Adrenal gland (tissue), 12 donors: ENCODE measurements around the gene CAMKMT. TPM values are rescaled to one million over a fixed set of nuclear protein-coding genes. Genes with fewer than 3 reads are reported as not detected.

Experiments
- DNase-seq, 7 donors: peaks; one replicate each; pipeline ENCODE4 v3.0.0-alpha.2; 2019 to 2020
- H3K27ac ChIP-seq, 5 donors: fragments of 200-600 bp; sonication (generic) in 4 of 5; 1 replicate in 3 of 5; 2 replicates in 2 of 5; pipeline versions ENCODE4 v1.5.1 to v1.8.0; 2016 to 2020; ENCODE audit warnings: mild to moderate bottlenecking in 1 of 5
- H3K27me3 ChIP-seq: fragments of 200-600 bp; 2 replicates; pipeline ENCODE4 v1.8.0; 2021
- H3K36me3 ChIP-seq, 2 donors: fragments of 200-600 bp; replicated peaks in 1 of 2; 1 replicate in 1 of 2; 2 replicates in 1 of 2; pipeline versions ENCODE4 v1.5.1 to v1.8.0; 2018 to 2022
- H3K4me1 ChIP-seq, 2 donors: fragments of 200-600 bp; replicated peaks in 1 of 2; 1 replicate in 1 of 2; 2 replicates in 1 of 2; pipeline versions ENCODE4 v1.5.1 to v1.8.0; 2018 to 2021
- H3K4me3 ChIP-seq, 4 donors: fragments of 200-600 bp; sonication (generic) in 3 of 4; one replicate each; pipeline ENCODE4 v1.5.1; 2016 to 2018
- H3K9me3 ChIP-seq, 3 donors: fragments of 200-600 bp; sonication (generic) in 1 of 3; replicated peaks in 1 of 3; 1 replicate in 2 of 3; 2 replicates in 1 of 3; pipeline versions ENCODE4 v1.5.1 to v1.8.0; 2016 to 2021
- CTCF ChIP-seq, 6 experiments: fragments of 450-650 bp in 4 of 6; fragments of 200-600 bp in 2 of 6; sonication (generic) in 1 of 6; IDR thresholded peaks; 1 replicate in 5 of 6; 2 replicates in 1 of 6; pipeline versions ENCODE4 v1.5.1 to v1.8.0; 2016 to 2021; ENCODE audit warnings: antibody characterized with exemption in 6 of 6, mild to moderate bottlenecking in 2 of 6, moderate library complexity in 1 of 6
- POLR2A ChIP-seq, 2 donors: fragments of 450-650 bp; IDR thresholded peaks; one replicate each; pipeline ENCODE4 v1.6.1; 2017; ENCODE audit warnings: antibody characterized with exemption in 2 of 2, mild to moderate bottlenecking in 2 of 2, moderate library complexity in 1 of 2
- WGBS, 4 donors: extraction: QIAGEN DNeasy Blood & Tissue Kit in 2 of 4; methylation state at CpG; one replicate each; pipeline versions ENCODE4 v1.1.5 to v1.1.7; 2013 to 2017; 5-methylcytosine and 5-hydroxymethylcytosine counted together
- intact Hi-C, 2 donors: fragments of 100-400 bp; cut with DNase I; formaldehyde crosslinking; loops; one replicate each; pipeline versions ENCODE4 v1.14.1 to v1.15.0; 2022 to 2023
- polyA plus RNA-seq, 3 donors: library from polyadenylated mRNA; stranded (reverse); fragments of 200-250 nt in 2 of 3; fragments of 350-450 nt in 1 of 3; fragmentation: Illumina TruSeq in 1 of 3; extraction: RNeasy Lipid Tissue Mini Kit (QIAGEN cat#74804) in 1 of 3; gene quantifications; one replicate each; pipeline ENCODE4 v1.2.3, GENCODE V29; 2013 to 2014
- total RNA-seq, 9 donors: library from RNA; depleted of rRNA in 4 of 9; stranded (reverse); fragments of >200 nt in 4 of 9; fragments of 120-200 nt in 1 of 9; fragmentation: NEBNext Ultra II Directional in 1 of 9; extraction: Animal tissue kit (Norgen Biotek cat#: 25700) in 1 of 9; gene quantifications; one replicate each; pipeline versions ENCODE4 v1.1.0 to v1.2.4, GENCODE V29; 2013 to 2023
- donor health status: healthy with polysubstance abuse.
- donor health status: Bipolar disorder and iron deficiency.
- donor health status: DM: yes; HTN: yes; CAD: no.
- donor health status: DM: no; HTN: no; CAD: no.
- donor health status: DM: no; HTN: no; CAD: no.
- donor health status: DM: yes; HTN: yes; CAD: no.

The CAMKMT gene
- total and polyA plus RNA-seq, 12 donors: 2.6 to 14.0 (median 8.6) TPM

GRCh38 chr2:44352510-44352909 lies 9.2 kb upstream of the CAMKMT start:
- Histone ChIP-seq H3K36me3 (no peaks in the 10 kb centered on the region), H3K27me3 (no peaks in the 10 kb centered on the region), H3K4me3 (no peak overlapping the region), H3K9me3 (no peaks in the 10 kb centered on the region), H3K27ac (no peak overlapping the region), H3K4me1 (peaks cover 3 to 43% of the 10 kb centered on the region in 2 donors)
- no peak for DNase-seq
- TF ChIP-seq CTCF (IDR thresholded peaks at IDR 0.05): no peak
- TF ChIP-seq POLR2A (IDR thresholded peaks at IDR 0.05): no peak
- 91 to 100% (median 99%) methylated on average over 1 of the region's 1 CpG for WGBS, 4 donors
- intact Hi-C loops: no loop called here

- H3K36me3 ChIP-seq: no peaks in the 10 kb centered on the region
- H3K4me1 ChIP-seq: peaks cover 3 to 43% of the 10 kb centered on the region in 2 donors
- intact Hi-C loops: no loop called here
- WGBS, 4 donors: 96 to 98% (median 97%) methylated on average over 6 of the region's 6 CpGs
- no peaks in the 10 kb centered on the region for H3K9me3 ChIP-seq
- TF ChIP-seq CTCF (IDR thresholded peaks at IDR 0.05) (no peak), POLR2A (IDR thresholded peaks at IDR 0.05) (no peak)
- H3K27ac ChIP-seq: no peak overlapping the region
- no peaks in the 10 kb centered on the region for H3K27me3 ChIP-seq
- no peak overlapping the region for H3K4me3 ChIP-seq
- DNase-seq: no peak
Measured at GRCh38 chr2:44354761-44355160, 7.0 kb upstream of the CAMKMT start.

- intact Hi-C loops: no loop called here
- WGBS, 4 donors: 23 to 44% (median 37%) methylated on average over 3 of the region's 3 CpGs
Measured at GRCh38 chr2:44358503-44358902, 3.2 kb upstream of the CAMKMT start.

DNA sequence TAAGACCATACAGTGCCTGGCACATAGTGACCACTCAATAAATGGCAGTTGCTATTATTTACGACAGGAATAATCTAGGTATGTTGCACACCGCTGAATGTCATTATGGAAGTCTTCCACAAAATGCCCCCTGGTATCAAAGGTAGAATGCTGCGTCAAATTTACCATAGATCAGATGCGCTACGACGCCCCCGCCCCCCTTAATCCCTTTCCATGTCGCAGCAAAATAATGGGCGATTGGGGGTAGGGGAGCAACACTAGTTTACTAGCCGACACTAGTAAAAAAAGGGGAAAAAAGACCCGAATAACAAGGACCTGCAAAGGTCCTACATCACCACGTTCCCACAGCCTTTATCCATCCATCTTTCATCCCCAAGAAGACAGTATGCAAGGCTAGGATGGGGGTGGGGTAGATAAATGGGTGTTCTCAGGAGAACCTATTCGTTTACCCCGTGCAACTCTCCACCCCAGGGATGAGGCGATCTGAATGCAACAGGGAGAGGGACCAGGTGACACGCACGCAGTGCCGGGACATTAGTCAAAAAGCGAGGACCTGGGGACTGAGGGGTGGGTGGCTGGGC lies 908 bp upstream of the CAMKMT start:
- H3K36me3 ChIP-seq: no peaks in the 10 kb centered on the region
- intact Hi-C loops: no loop called here
- H3K4me1 ChIP-seq: peaks cover 0 to 32% of the 10 kb centered on the region in 2 donors
- H3K9me3 ChIP-seq: no peaks in the 10 kb centered on the region
- 2 to 3% (median 2%) methylated on average over 19 of the region's 19 CpGs for WGBS, 4 donors
- peak overlapping the region; percentile 35 to 89 (median 77) for H3K4me3 ChIP-seq
- no peaks in the 10 kb centered on the region for H3K27me3 ChIP-seq
- no peak for TF ChIP-seq POLR2A (IDR thresholded peaks at IDR 0.05)
- no peak for TF ChIP-seq CTCF (IDR thresholded peaks at IDR 0.05)
- H3K27ac ChIP-seq: peak overlapping the region; percentile 93 to 99 (median 96)
- peak in 2 of 7 donors; percentile 40 to 61 for DNase-seq

More at GRCh38 chr2:44358503-44358902, 3.2 kb upstream of the CAMKMT start:
- H3K27me3 ChIP-seq: no peaks in the 10 kb centered on the region
- H3K9me3 ChIP-seq: no peaks in the 10 kb centered on the region
- TF ChIP-seq POLR2A (IDR thresholded peaks at IDR 0.05): no peak
- no peak for TF ChIP-seq CTCF (IDR thresholded peaks at IDR 0.05)
- peak; percentile 28 to 73 (median 38) for DNase-seq
- peaks cover 0 to 32% of the 10 kb centered on the region in 2 donors for H3K4me1 ChIP-seq
- H3K36me3 ChIP-seq: no peaks in the 10 kb centered on the region
- H3K27ac ChIP-seq: no peak overlapping the region
- no peak overlapping the region for H3K4me3 ChIP-seq
